K562 (cell line): ENCODE data around the gene FILIP1. TPM values are rescaled to one million over a fixed set of nuclear protein-coding genes. Genes with fewer than 3 reads are reported as not detected.
A peak's percentile ranks its signal among the peaks of the same experiment; 100 is the strongest.

Experiments
- ARID3A ChIP-seq: IDR thresholded peaks from 2 replicates; pipeline ENCODE4 v1.6.1; 2012; ENCODE audit warnings: low read depth, low read length, improper control_type of control experiment, borderline replicate concordance
- ATF7 ChIP-seq: fragments of 450-650 bp; IDR thresholded peaks from 2 replicates; pipeline ENCODE4 v1.7.1; 2014; ENCODE audit warnings: mild to moderate bottlenecking, moderate library complexity
- CCAR2 ChIP-seq: fragments of 200-400 bp; formaldehyde crosslinking; IDR thresholded peaks from 2 replicates; pipeline ENCODE4 v1.6.1; 2017; ENCODE audit warnings: mild to moderate bottlenecking, low read depth, low read length
- CGGBP1 ChIP-seq: fragments of 250-450 bp; sonication (Bioruptor Pico); IDR thresholded peaks from 2 replicates; pipeline ENCODE4 v1.9.0; 2021; ENCODE audit warnings: mild to moderate bottlenecking
- CREB5 ChIP-seq: fragments of 250-450 bp; sonication (Bioruptor Pico); IDR thresholded peaks from 2 replicates; pipeline ENCODE4 v1.5.0; 2020; ENCODE audit warnings: mild to moderate bottlenecking
- EHMT2 ChIP-seq: fragments of 450-650 bp; IDR thresholded peaks from 2 replicates; pipeline ENCODE4 v1.6.1; 2018; ENCODE audit warnings: antibody characterized with exemption
- FOXJ2 ChIP-seq: fragments of 200-800 bp; sonication (Bioruptor generic); IDR thresholded peaks from 2 replicates; pipeline ENCODE4 v1.6.1; 2016; ENCODE audit warnings: missing genetic modification characterization, missing compliant biosample characterization
- KDM1A ChIP-seq, 2 experiments: fragments of 450-650 bp; IDR thresholded peaks; 2 replicates each; pipeline ENCODE4 v1.6.1; 2016; ENCODE audit warnings: mild to moderate bottlenecking in 2 of 2
- MAFG ChIP-seq: fragments of 450-650 bp; conservative IDR thresholded peaks from 2 replicates; pipeline ENCODE4 v1.6.1; 2016; ENCODE audit warnings: missing genetic modification characterization, missing compliant biosample characterization
- MYNN ChIP-seq, 2 experiments: sonication (generic); formaldehyde crosslinking in 1 of 2; IDR thresholded peaks; 2 replicates each; pipeline versions ENCODE4 v1.5.0 to v1.6.1; 2016 to 2020; ENCODE audit warnings: antibody characterized with exemption in 1 of 2, missing genetic modification reagents in 1 of 2
- NCOA2 ChIP-seq, 2 experiments: fragments of 450-650 bp; IDR thresholded peaks; 2 replicates each; pipeline ENCODE4 v1.6.1; 2018; ENCODE audit warnings: mild to moderate bottlenecking in 2 of 2, moderate library complexity in 1 of 2; ENCODE audit not compliant: partially characterized antibody in 2 of 2
- NR1H2 ChIP-seq: sonication (generic); formaldehyde crosslinking; IDR thresholded peaks from 2 replicates; pipeline ENCODE4 v1.4.0; 2020; ENCODE audit warnings: mild to moderate bottlenecking, missing genetic modification reagents
- SMAD1 ChIP-seq: fragments of 150-350 bp; IDR thresholded peaks from 2 replicates; pipeline ENCODE4 v1.6.1; 2014; ENCODE audit warnings: low read length, low read depth; ENCODE audit not compliant: partially characterized antibody
- SMARCA5 ChIP-seq: fragments of 450-650 bp; IDR thresholded peaks from 2 replicates; pipeline ENCODE4 v1.6.1; 2016
- STAT5B ChIP-seq: fragments of 250-450 bp; sonication (Bioruptor Pico); IDR thresholded peaks from 2 replicates; pipeline ENCODE4 v1.8.0; 2021; ENCODE audit warnings: mild to moderate bottlenecking, inconsistent platforms
- TAF1 ChIP-seq: IDR thresholded peaks from 2 replicates; pipeline ENCODE4 v1.6.1; 2011; ENCODE audit warnings: mild to moderate bottlenecking, low read length, moderate library complexity; ENCODE audit not compliant: insufficient read depth, control insufficient read depth, severe bottlenecking; ENCODE audit errors: extremely low read depth
- TEAD1 ChIP-seq, 2 experiments: fragments of 450-650 bp in 1 of 2; sonication (generic) in 1 of 2; formaldehyde crosslinking; IDR thresholded peaks; 2 replicates each; pipeline versions ENCODE4 v1.4.0 to v1.8.0; 2020 to 2022; ENCODE audit warnings: mild to moderate bottlenecking in 2 of 2, missing genetic modification reagents in 1 of 2
- TEAD4 ChIP-seq, 2 experiments: sonication (generic) in 1 of 2; formaldehyde crosslinking in 1 of 2; IDR thresholded peaks; 2 replicates each; pipeline versions ENCODE4 v1.6.1 to v1.8.0; 2012 to 2022; ENCODE audit warnings: borderline replicate concordance in 1 of 2, inconsistent platforms in 1 of 2, low read length in 1 of 2, mild to moderate bottlenecking in 1 of 2, missing genetic modification reagents in 1 of 2
- THRB ChIP-seq: fragments of 450-650 bp; formaldehyde crosslinking; conservative IDR thresholded peaks from 2 replicates; pipeline ENCODE4 v1.4.0; 2022; ENCODE audit warnings: mild to moderate bottlenecking, missing genetic modification characterization
- YY1 ChIP-seq, 3 experiments: IDR thresholded peaks; 2 replicates each; pipeline ENCODE4 v1.6.1; 2011; ENCODE audit warnings: low read length in 2 of 3, mild to moderate bottlenecking in 2 of 3, moderate library complexity in 2 of 3, borderline replicate concordance in 1 of 3, control low read depth in 1 of 3, low read depth in 1 of 3; ENCODE audit not compliant: insufficient read depth in 3 of 3, insufficient replicate concordance in 2 of 3, control insufficient read depth in 1 of 3, insufficient read length in 1 of 3; ENCODE audit errors: extremely low read depth in 1 of 3
- ZBTB5 ChIP-seq: fragments of 450-650 bp; IDR thresholded peaks from 2 replicates; pipeline ENCODE4 v1.6.1; 2017; ENCODE audit warnings: antibody characterized with exemption
- polyA plus RNA-seq, 8 experiments: library from polyadenylated mRNA; depleted of rRNA in 4 of 8; stranded (reverse) in 5 of 8; unstranded in 3 of 8; fragments of >200 nt; fragmentation: Nextera tagmentation in 2 of 8; fragmentation: Illumina TruSeq in 1 of 8; extraction: Ambion mirVana in 2 of 8; extraction: Trizol in 1 of 8; gene quantifications; 2 replicates each; pipeline versions ENCODE4 v1.2.1 to v1.2.3, GENCODE V29; 2011 to 2014; ENCODE audit warnings: inconsistent platforms in 1 of 8, missing spikeins in 1 of 8
- total RNA-seq, 7 experiments: library from RNA; depleted of rRNA in 6 of 7; stranded (reverse); fragments of >200 nt in 6 of 7; fragmentation: Illumina TruSeq in 2 of 7; extraction: Trizol in 2 of 7; gene quantifications; 2 replicates each; pipeline versions ENCODE4 v1.2.1 to v1.2.3, GENCODE V29; 2011 to 2021; ENCODE audit warnings: low replicate concordance in 1 of 7

The FILIP1 gene
- total and polyA plus RNA-seq, 9 of the 15 experiments (the other 6 are each of a cell fraction or from before 2014, with no cell fraction given), result 0.03 to 0.25 (median 0.10) TPM; not detected in 1

- no peak for TF ChIP-seq CGGBP1 (CRISPR knock-in tag)
- TF ChIP-seq SMAD1, result no peak
- TF ChIP-seq NR1H2 (CRISPR knock-in tag), result no peak
- peak in 2 of 3 experiments; percentile 47 to 84 for TF ChIP-seq YY1 (IDR thresholded peaks at IDR 0.05; ENCODE audit: borderline replicate concordance in 1 of 3, control insufficient read depth in 1 of 3, extremely low read depth in 1 of 3, insufficient read depth in 3 of 3, insufficient read length in 1 of 3, insufficient replicate concordance in 2 of 3, low read depth in 1 of 3, low read length in 2 of 3)
- TF ChIP-seq SMARCA5, result no peak
- no peak for TF ChIP-seq KDM1A (IDR thresholded peaks at IDR 0.05)
- peak; percentile 68 for TF ChIP-seq ATF7
- TF ChIP-seq TEAD4 (IDR thresholded peaks at IDR 0.05; ENCODE audit: low read length), result no peak
- TF ChIP-seq TEAD4 (CRISPR knock-in tag; IDR thresholded peaks at IDR 0.05; ENCODE audit: borderline replicate concordance), result no peak
- no peak for TF ChIP-seq TEAD1 (CRISPR knock-in tag; IDR thresholded peaks at IDR 0.05)
- no peak for TF ChIP-seq CREB5
- TF ChIP-seq NCOA2 (IDR thresholded peaks at IDR 0.05; ENCODE audit: partially characterized antibody in 2 of 2), result no peak
- no peak for TF ChIP-seq MYNN (IDR thresholded peaks at IDR 0.05)
- no peak for TF ChIP-seq MYNN (CRISPR knock-in tag; IDR thresholded peaks at IDR 0.05)
- no peak for TF ChIP-seq ZBTB5
- TF ChIP-seq ARID3A, result peak; percentile 61; the same call in 1 of the 2 replicates
- 0 out of 2 replicates have a peak, but pooled peaks have one; percentile 35 for TF ChIP-seq EHMT2
- no peak for TF ChIP-seq CCAR2
- TF ChIP-seq MAFG (tag), result peak; percentile 28; the same call in 1 of the 2 replicates
- TF ChIP-seq FOXJ2 (tag), result no peak
- no peak for TF ChIP-seq THRB (CRISPR knock-in tag)
- TF ChIP-seq TAF1, result peak; percentile 26
- no peak for TF ChIP-seq STAT5B (CRISPR knock-in tag)
Measured at GRCh38 chr6:75345413-75345812, 148.2 kb downstream of the FILIP1 start (continued).
